ENCODE data around the gene OTOS.

- TF ChIP-seq POLR2A (IDR thresholded peaks at IDR 0.05), result no peak
- TF ChIP-seq CTCF (IDR thresholded peaks at IDR 0.05), result no peak
Measured at GRCh38 chr2:240166191-240166590, 25.7 kb upstream of the OTOS start.
